ENCODE results near the gene NDUFB4. TPM values are rescaled to one million over a fixed set of nuclear protein-coding genes. Genes with fewer than 3 reads are reported as not detected.
"Not testable (repeated sequence)": the region's sequence is repeated elsewhere in the genome, so short reads cannot be mapped to it uniquely, and the experiment has no call there.

Gene NDUFB4
- polyA plus RNA-seq, 1 donor: 167 TPM

- DNase-seq: no peak
Measured at GRCh38 chr3:120567370-120568201, 28.6 kb upstream of the NDUFB4 start.

DNA sequence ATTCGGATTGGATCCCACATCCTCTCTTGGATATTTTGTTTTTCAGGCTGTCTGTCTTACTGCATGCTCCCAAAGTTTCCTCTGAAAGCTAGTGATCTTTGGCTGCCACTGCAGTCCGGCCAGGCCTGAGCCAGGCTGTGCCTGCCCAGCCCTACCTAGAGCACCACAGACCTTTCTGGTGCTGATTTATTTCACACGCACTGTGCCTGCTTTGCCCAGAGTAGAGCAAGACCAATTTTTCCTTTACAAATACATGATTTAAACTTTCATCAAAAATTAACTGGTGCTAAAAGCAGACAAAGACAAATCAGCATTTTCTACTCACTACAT lies 28.0 kb upstream of the NDUFB4 start:
- no peak for DNase-seq

GRCh38 chr3:120568598-120568997 lies 27.5 kb upstream of the NDUFB4 start:
- DNase-seq: no peak

GRCh38 chr3:120569222-120570057 lies 26.7 kb upstream of the NDUFB4 start:
- no peak for DNase-seq

DNA sequence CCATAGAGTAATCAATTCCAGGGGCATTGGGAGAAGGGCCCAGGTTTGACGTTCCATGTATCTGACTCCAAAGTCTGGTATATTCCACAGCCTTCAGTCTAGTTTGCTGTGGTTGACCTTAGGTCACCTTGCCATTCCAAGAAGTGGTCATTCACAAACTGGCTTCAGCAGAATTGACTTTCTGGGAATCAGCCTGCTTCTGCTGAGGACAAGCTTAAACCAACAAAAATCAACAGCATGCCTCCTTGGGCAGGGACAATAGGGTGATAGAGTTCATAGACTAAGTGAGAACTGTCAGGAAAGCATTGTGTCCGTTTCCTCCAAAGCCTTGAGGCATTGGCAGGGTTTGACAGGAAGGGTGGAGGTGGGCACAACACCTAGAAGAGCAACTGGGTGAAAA lies 24.1 kb upstream of the NDUFB4 start:
- no peak for DNase-seq

GRCh38 chr3:120587332-120587975 lies 8.7 kb upstream of the NDUFB4 start:
- no peak for DNase-seq

- DNase-seq: no peak
Measured at GRCh38 chr3:120595788-120596115, 384 bp upstream of the NDUFB4 start.

DNA sequence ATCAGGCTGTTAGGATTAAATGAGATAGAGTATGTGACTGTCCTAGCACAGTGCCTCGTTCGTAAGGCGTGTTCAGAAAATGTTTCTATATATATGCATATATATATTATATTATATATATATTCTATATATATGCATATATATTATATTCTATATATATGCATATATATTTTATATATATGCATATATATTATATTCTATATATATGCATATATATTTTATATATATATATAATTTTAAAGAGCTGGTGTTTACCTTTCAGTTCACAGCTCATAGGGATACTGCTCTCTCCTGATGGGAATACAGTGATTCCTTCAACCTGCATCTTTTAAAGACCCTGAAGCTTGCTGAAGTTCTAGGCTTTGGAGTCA lies 702 bp downstream of the NDUFB4 start:
- DNase-seq: no peak

GRCh38 chr3:120597445-120598049 lies 1.4 kb downstream of the NDUFB4 start:
- no peak for DNase-seq

DNA sequence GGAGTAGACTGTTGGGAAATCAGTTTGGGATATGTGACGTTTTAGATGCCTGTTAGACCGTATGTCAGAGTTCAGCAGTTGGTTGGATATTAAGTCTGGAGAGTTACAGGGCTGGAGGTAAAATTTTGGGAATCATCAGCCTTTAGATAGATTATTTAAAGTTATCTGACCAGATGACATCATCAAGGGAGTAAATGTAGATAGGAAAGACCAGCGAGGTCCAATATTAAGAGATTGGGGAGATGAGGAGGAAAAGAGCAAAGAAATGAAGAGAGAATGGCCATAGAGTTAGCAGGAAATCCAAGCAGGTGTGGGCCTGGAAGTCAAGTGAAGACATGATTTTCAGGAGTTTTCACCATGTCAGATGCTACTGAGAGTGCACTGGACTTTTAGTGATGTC lies 3.1 kb downstream of the NDUFB4 start:
- DNase-seq: no peak

GRCh38 chr3:120601554-120601953 lies 5.4 kb downstream of the NDUFB4 start:
- DNase-seq: no peak

DNA sequence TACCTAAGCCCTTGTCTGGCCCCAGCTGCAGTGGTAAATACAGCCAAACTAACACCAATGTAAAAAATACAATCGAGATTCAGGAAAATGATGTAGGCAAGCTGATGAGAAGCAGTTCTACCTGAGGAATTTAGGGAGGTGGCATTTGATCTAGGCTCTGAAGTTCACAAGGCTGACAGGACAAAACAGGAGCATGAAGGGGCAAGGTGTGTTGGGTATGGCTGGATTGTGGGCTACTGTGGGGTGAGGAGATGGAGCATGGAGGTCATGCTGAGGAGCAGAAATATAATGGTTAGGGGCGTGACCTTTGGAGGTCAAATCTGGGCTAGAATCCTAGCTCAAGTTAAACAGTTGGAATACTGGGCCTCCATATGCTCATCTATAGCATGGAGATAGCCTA lies 6.5 kb downstream of the NDUFB4 start:
- no peak for DNase-seq

DNA sequence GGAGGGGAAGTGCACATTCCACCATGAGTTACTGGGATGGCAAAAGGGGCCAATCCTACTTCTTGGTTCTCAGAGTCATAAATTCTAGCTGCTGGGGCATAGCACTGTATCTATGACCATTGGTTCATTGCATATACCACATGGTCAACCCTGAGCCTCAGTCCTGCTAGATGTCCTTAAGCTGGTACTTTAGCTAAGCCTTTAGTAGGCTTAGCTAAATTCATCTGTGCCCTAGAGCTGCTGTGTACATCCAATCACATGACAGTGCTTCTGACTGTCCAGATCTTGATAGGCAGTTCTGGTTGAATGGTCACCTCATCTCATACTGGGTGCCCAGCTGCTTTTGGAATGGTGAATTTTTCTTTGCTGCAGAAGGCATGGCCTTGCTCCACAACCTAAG lies 8.2 kb downstream of the NDUFB4 start:
- DNase-seq: no peak

DNA sequence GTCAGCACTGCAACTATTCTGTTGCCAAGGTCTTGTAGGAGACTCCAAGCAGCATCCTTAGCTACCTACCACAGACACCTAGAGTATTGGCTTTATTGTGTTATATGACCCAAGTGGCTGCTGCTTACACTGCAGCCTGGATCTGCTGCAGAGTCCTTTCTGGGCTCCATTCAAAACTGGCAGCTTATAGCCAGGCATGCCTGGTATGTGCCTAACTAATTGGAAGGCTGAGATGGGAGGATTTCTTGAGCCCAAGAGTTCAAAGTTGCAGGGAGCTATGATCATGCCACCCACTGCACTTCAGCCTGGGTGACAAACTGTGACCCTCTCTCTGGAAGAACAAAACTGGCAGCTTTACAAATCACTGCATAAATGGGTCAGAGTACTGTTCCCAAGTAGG lies 8.6 kb downstream of the NDUFB4 start:
- no peak for DNase-seq

GRCh38 chr3:120608506-120608905 lies 12.4 kb downstream of the NDUFB4 start:
- no peak for DNase-seq

- DNase-seq: no peak
Measured at GRCh38 chr3:120614765-120615164, 18.6 kb downstream of the NDUFB4 start.

DNA sequence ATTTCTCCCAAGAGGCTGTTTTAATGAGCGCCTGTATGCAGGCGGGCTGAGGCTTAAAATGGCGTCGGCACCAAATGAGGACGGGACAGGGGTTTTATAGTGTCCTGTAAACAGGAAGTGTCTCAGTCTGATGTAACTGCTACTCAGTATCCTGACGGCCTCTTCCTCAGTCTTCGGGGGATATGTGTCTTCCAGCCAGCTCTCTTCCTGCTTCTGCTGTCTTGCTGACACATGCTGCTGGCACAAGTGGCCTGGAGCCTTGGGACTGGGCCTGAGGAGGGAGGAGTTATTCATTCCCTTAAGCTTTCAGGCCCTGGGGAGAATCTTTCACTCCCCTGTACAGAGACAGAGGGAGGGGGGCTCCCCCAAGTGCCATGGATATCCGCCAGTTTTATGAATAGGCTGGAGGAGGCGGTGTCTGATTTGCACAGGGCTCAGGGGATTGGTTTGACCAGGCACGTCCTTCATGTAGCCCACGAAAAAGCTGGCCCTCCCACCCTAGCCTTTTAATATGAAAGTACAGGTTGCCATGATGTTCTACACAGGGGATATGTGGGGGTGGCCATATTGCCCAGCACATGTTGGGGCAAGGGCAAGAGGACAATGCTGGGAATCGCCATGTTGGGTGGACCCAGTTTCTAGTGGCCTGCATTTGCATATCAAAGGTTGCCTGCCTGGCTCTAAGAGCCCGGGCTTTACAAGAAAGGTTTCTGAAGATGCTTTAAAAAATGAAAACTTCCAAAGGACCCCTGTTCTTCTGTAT lies 19.9 kb downstream of the NDUFB4 start:
- no peak for DNase-seq

GRCh38 chr3:120616745-120617144 lies 20.6 kb downstream of the NDUFB4 start:
- not testable (repeated sequence) for DNase-seq

DNA sequence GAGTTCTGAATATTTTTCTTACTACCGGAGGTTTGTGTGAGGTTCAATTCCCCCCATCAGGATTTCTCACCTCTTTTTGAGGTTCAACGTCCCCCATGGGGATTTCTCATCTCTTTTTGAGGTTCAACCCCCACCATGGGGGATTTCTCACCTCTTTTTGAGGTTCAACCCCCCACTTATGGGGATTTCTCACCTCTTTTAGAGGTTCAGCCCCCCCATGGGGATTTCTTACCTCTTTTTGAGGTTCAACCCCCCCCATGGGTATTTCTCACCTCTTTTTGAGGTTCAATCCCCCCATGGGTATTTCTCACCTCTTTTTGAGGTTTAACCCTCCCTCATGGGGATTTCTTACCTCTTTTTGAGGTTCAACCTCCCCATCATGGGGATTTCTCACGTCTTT lies 26.3 kb downstream of the NDUFB4 start:
- DNase-seq: no peak

DNA sequence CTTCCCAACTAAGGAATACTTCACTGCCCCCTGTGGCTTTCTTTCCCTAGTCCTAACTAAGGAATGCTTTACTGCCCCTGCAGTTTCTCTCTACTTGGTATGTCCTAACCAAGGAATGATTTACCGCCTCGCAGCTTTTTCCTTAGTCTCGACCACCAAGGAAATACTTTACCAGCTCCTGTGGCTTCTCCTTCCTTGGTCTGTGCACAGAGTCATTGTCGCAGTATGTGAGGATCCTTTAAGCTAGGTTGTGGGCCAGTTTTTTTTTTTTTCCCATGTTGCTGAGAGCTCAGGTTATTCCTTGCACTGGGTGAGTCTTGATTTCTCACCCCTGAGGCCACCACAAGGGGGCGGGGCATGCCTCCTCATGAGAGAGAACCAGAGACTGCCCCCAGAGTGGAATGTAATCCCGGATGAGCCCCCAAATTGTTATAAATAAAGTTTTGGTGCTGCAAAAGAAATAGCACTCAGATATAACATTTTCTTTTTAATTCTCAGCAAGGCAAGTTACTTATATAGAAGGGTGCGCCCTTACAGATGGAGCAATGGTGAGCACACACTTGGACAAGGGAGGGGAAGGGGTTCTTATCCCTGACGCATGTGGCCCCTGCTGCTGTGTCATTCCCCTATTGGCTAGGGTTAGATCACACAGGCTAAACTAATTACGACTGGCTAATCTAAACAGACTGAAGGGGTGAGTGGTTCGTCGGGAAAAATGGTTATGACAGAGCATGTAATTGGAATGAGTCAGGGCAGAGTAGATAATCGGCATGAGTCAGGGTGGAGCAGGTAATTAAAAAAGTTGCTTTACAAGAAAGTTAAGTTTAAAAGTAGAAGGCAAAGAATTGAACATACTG lies 27.0 kb downstream of the NDUFB4 start:
- DNase-seq: no peak

GRCh38 chr3:120623727-120624093 lies 27.6 kb downstream of the NDUFB4 start:
- DNase-seq: no peak
